Right atrium auricular region (tissue), 2 donors: ENCODE data around the gene LUC7L2. TPM values are rescaled to one million over a fixed set of nuclear protein-coding genes. Genes with fewer than 3 reads are reported as not detected.
"Not testable (repeated sequence)": the region's sequence is repeated elsewhere in the genome, so short reads cannot be mapped to it uniquely, and the experiment has no call there.

Experiments used
- DNase-seq: peaks from one replicate; pipeline ENCODE4 v3.0.0-alpha.2; 2019; ENCODE audit warnings: low spot score
- H3K27ac ChIP-seq, 2 donors: fragments of 200-600 bp; sonication (generic); 1 replicate in 1 of 2; 2 replicates in 1 of 2; pipeline ENCODE4 v1.5.1; 2016 to 2019
- H3K27me3 ChIP-seq, 2 donors: fragments of 200-600 bp; sonication (generic); one replicate each; pipeline versions ENCODE4 v1.5.1 to v1.6.0; 2017 to 2019
- H3K36me3 ChIP-seq: fragments of 200-600 bp; sonication (generic); one replicate; pipeline ENCODE4 v1.5.1; 2016
- H3K4me1 ChIP-seq, 2 donors: fragments of 200-600 bp; sonication (generic); one replicate each; pipeline versions ENCODE4 v1.5.1 to v1.6.0; 2017 to 2019
- H3K4me3 ChIP-seq, 2 donors: fragments of 200-600 bp; sonication (generic); 1 replicate in 1 of 2; 2 replicates in 1 of 2; pipeline ENCODE4 v1.5.1; 2017 to 2019; ENCODE audit warnings: mild to moderate bottlenecking in 1 of 2, moderate library complexity in 1 of 2
- H3K9me3 ChIP-seq, 2 donors: fragments of 200-600 bp; sonication (generic); one replicate each; pipeline ENCODE4 v1.5.1; 2019
- total RNA-seq, 2 donors: library from RNA; depleted of rRNA; stranded (reverse); fragments of >200 nt; gene quantifications; one replicate each; pipeline ENCODE4 v1.1.0, GENCODE V29; 2016
- TF ChIP-seq, protein P1 (sequence below), 2 donors: fragments of 200-600 bp; sonication (generic); IDR thresholded peaks; one replicate each; pipeline ENCODE4 v1.5.1; 2019; ENCODE audit warnings: antibody characterized with exemption in 2 of 2

Gene LUC7L2
- total RNA-seq, 2 donors from 2014 or later: 35.0 to 37.2 TPM

DNA sequence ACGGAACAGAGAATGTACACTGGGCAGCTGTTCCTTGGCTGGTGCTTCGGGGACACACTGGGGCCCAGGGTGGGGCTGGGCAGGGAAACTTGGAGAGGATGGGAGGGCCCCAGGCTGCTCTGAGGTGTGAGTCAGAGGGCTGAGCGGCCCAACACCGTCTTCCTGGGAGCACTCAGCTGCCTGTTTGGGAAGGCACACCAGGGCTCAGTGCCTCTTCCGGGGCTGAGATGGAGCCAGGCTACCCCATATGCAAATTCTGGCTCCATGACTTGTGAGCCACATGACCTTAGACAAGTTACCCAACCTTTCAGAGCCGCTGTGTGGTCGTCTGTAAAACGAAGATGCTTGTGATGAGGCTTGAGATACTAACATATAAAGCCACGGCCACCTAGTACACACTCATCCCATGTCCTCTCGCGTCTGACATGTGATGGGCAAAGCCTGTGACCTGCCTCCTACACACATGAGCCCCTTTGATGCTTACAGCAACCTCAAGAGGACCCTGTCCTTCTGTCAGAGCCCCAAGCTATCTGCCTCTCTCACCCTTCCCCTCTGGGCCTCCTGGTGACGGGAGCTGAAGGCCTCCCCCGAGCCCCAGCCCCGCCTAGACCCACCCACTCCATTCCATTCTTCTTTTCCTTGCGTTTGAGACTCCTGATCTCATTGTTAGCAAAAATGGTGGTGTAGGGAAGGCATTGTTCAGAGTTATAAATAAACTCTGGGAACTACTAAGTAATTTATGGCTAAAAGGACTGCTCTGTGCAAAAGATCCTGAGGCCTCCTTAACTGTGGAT is 97.7 kb downstream of the LUC7L2 start:
- no peaks in the 10 kb centered on the region for H3K36me3 ChIP-seq
- no peaks in the 10 kb centered on the region for H3K27me3 ChIP-seq
- TF ChIP-seq, protein P1, sequence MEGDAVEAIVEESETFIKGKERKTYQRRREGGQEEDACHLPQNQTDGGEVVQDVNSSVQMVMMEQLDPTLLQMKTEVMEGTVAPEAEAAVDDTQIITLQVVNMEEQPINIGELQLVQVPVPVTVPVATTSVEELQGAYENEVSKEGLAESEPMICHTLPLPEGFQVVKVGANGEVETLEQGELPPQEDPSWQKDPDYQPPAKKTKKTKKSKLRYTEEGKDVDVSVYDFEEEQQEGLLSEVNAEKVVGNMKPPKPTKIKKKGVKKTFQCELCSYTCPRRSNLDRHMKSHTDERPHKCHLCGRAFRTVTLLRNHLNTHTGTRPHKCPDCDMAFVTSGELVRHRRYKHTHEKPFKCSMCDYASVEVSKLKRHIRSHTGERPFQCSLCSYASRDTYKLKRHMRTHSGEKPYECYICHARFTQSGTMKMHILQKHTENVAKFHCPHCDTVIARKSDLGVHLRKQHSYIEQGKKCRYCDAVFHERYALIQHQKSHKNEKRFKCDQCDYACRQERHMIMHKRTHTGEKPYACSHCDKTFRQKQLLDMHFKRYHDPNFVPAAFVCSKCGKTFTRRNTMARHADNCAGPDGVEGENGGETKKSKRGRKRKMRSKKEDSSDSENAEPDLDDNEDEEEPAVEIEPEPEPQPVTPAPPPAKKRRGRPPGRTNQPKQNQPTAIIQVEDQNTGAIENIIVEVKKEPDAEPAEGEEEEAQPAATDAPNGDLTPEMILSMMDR (IDR thresholded peaks at IDR 0.05): no peak
- no peak overlapping the region for H3K4me3 ChIP-seq
- no peak overlapping the region for H3K27ac ChIP-seq
- no peak for DNase-seq
- H3K9me3 ChIP-seq: no peaks in the 10 kb centered on the region
- H3K4me1 ChIP-seq: no peaks in the 10 kb centered on the region

DNA sequence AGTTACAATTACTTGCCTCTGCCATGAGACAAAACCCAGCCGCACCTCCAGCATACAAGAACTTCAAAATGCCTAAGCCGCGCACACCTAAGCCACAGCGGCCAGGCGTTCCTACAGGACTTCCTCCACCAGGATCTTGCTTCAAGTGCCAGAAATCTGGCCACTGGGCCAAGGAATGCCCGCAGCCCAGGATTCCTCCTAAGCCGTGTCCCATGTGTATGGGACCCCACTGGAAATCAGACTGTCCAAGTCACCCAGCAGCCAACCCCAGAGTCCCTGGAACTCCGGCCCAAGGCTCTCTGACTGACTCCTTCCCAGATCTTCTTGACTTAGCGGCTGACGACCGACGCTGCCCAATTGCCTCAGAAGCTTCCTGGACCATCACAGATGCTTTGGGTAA is 103.7 kb downstream of the LUC7L2 start:
- not testable (repeated sequence) for H3K27me3 ChIP-seq, H3K4me1 ChIP-seq, H3K36me3 ChIP-seq, DNase-seq, H3K27ac ChIP-seq, H3K4me3 ChIP-seq, H3K9me3 ChIP-seq

DNA sequence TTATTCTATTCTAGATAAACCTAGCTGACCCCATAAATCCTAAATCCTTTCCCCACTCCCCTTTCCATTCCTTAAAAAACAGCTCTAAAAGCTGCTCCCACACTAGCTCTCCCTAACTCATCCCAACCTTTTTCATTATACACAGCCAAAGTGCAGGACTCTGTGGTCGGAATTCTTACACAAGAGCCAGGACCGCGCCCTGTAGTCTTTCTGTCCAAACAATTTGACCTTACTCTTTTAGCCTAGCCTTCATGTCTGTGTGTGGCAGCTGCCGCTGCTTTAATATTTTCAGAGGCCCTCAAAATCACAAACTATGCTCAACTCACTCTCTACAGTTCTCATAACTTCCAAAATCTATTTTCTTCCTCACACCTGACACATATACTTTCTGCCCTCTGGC is 104.8 kb downstream of the LUC7L2 start:
- H3K4me3 ChIP-seq, H3K27ac ChIP-seq, H3K9me3 ChIP-seq, DNase-seq, H3K27me3 ChIP-seq, H3K36me3 ChIP-seq, H3K4me1 ChIP-seq: not testable (repeated sequence)

DNA sequence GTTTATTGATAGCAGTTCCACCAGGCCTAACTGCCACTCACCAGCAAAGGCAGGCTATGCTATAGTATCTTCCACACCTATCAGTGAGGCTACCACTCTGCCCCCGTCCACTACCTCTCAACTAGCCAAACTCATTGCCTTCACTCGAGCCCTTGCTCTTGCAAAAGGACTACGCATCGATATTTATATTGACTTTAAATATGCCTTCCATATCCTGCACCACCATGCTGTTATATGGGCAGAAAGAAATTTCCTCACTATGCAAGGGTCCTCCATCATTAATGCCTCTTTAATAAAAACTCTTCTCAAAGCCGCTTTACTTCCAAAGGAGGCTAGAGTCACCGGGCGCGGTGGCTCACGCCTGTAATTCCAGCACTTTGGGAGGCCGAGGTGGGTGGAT is 105.4 kb downstream of the LUC7L2 start:
- not testable (repeated sequence) for H3K9me3 ChIP-seq, H3K4me3 ChIP-seq, H3K27me3 ChIP-seq, H3K27ac ChIP-seq, DNase-seq, H3K4me1 ChIP-seq, H3K36me3 ChIP-seq

DNA sequence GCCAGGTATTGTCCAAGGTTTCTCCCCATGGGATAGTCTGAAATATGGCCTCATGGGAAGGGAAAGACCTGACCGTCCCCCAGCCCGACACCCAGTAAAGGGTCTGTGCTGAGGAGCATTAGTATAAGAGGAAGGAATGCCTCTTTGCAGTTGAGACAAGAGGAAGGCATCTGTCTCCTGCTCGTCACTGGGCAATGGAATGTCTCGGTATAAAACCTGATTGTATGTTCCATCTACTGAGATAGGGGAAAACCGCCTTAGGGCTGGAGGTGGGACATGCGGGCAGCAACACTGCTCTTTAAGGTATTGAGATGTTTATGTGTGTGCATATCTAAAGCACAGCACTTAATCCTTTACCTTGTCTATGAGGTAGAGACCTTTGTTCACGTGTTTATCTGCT is 108.0 kb downstream of the LUC7L2 start:
- H3K27me3 ChIP-seq, H3K27ac ChIP-seq, DNase-seq, H3K4me1 ChIP-seq, H3K36me3 ChIP-seq, H3K9me3 ChIP-seq, H3K4me3 ChIP-seq: not testable (repeated sequence)

DNA sequence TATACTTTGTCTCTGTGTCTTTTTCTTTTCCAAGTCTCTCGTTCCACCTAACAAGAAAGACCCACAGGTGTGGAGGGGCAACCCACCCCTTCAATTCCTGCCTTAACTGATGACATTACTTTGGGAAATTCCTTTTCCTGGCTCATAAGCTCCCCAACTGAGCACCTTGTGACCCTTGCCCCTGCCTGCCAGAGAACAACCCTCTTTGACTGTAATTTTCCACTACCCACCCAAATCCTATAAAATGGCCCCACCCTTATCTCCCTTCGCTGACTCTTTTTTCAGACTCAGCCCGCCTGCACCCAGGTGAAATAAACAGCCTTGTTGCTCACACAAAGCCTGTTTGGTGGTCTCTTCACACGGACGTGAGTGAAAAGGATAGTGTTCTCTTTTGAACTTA is 108.6 kb downstream of the LUC7L2 start:
- H3K27me3 ChIP-seq, H3K9me3 ChIP-seq, H3K27ac ChIP-seq, H3K4me1 ChIP-seq, H3K4me3 ChIP-seq, DNase-seq, H3K36me3 ChIP-seq: not testable (repeated sequence)

DNA sequence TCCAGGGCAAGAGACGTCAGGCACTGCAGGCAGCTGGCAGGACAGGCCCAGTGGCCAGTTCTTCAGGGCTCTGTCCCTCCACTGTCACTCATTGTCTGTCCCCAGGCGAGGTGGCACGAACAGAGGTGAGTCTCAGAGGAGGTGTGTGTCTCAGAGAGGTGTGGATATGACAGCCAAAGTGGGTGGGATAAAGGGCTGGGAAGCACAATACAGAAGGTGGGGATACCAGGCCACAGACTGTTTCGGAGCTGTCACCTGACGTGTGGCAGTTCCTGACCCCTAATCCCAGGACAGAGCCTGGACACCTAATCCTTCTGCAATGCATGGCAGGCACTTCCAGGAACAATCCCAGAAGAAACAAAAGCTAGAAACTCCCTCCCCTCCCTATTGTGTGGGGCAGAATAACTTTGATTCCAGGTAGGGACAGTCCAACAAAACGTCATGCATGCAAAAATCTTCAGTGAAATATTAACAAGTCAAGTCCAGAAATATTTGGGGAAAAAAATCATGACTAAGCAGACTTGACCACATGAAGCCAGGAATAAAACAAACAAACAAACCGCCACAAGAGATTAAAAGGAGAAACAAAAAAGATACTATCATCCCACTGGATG is 112.2 kb downstream of the LUC7L2 start:
- TF ChIP-seq, protein P1 (IDR thresholded peaks at IDR 0.05): no peak
- no peaks in the 10 kb centered on the region for H3K27me3 ChIP-seq
- H3K9me3 ChIP-seq: peaks cover 0 to 16% of the 10 kb centered on the region in 2 donors
- DNase-seq: no peak
- no peak overlapping the region for H3K27ac ChIP-seq
- no peaks in the 10 kb centered on the region for H3K4me1 ChIP-seq
- no peaks in the 10 kb centered on the region for H3K36me3 ChIP-seq
- H3K4me3 ChIP-seq: no peak overlapping the region

Other genes starting within 250 kb of the LUC7L2 start
- 1 to 10 TPM; 7.9 to 8.5 TPM for gene UBN2, start 128.7 kb upstream of the LUC7L2 start, total RNA-seq
- gene FMC1, start 18.6 kb upstream of the LUC7L2 start, total RNA-seq: 10 to 100 TPM; 20.2 to 45.9 TPM
- not detected for gene KLRG2, start 123.8 kb downstream of the LUC7L2 start, total RNA-seq
- not detected for gene CLEC2L, start 163.8 kb downstream of the LUC7L2 start, total RNA-seq